HepG2 (cell line): ENCODE results near the gene HEMK1. TPM values are rescaled to one million over a fixed set of nuclear protein-coding genes. Genes with fewer than 3 reads are reported as not detected.

ENCODE experiments used
- DR1 ChIP-seq: sonication (generic); formaldehyde crosslinking; IDR thresholded peaks from 2 replicates; pipeline ENCODE4 v1.8.0; 2021; ENCODE audit warnings: mild to moderate bottlenecking, missing genetic modification reagents, inconsistent platforms
- GABPA ChIP-seq, 2 experiments: IDR thresholded peaks; 2 replicates each; pipeline ENCODE4 v1.6.1; 2011 to 2016; ENCODE audit warnings: low read depth in 2 of 2, low read length in 1 of 2, missing biosample characterization in 1 of 2, missing genetic modification characterization in 1 of 2
- GLI4 ChIP-seq: sonication (generic); formaldehyde crosslinking; IDR thresholded peaks from 2 replicates; pipeline ENCODE4 v1.5.1; 2020; ENCODE audit warnings: missing genetic modification reagents, mild to moderate bottlenecking, moderate library complexity, borderline replicate concordance
- KLF12 ChIP-seq: sonication (generic); formaldehyde crosslinking; IDR thresholded peaks from 2 replicates; pipeline ENCODE4 v1.4.0; 2020; ENCODE audit warnings: missing genetic modification reagents, borderline replicate concordance
- KLF13 ChIP-seq: sonication (generic); formaldehyde crosslinking; IDR thresholded peaks from 2 replicates; pipeline ENCODE4 v1.4.0; 2020; ENCODE audit warnings: mild to moderate bottlenecking, missing genetic modification reagents
- MED1 ChIP-seq: sonication (generic); formaldehyde crosslinking; IDR thresholded peaks from 2 replicates; pipeline ENCODE4 v1.4.0; 2020; ENCODE audit warnings: missing genetic modification reagents
- SKI ChIP-seq: fragments of 450-650 bp; IDR thresholded peaks from one replicate; pipeline ENCODE4 v1.6.1; 2018; ENCODE audit warnings: mild to moderate bottlenecking; ENCODE audit not compliant: partially characterized antibody
- SMAD3 ChIP-seq: sonication (generic); formaldehyde crosslinking; IDR thresholded peaks from 2 replicates; pipeline ENCODE4 v1.4.0; 2020; ENCODE audit warnings: missing genetic modification reagents
- SMARCE1 ChIP-seq: fragments of 450-650 bp; IDR thresholded peaks from 2 replicates; pipeline ENCODE4 v1.6.1; 2017; ENCODE audit warnings: borderline replicate concordance
- SOX13 ChIP-seq, 3 experiments: fragments of 450-650 bp in 1 of 3; sonication (generic) in 1 of 3; formaldehyde crosslinking in 1 of 3; IDR thresholded peaks in 2 of 3; conservative IDR thresholded peaks in 1 of 3; 2 replicates each; pipeline versions ENCODE4 v1.5.0 to v1.6.1; 2016 to 2020; ENCODE audit warnings: antibody characterized with exemption in 1 of 3, mild to moderate bottlenecking in 1 of 3, missing compliant biosample characterization in 1 of 3, missing genetic modification reagents in 1 of 3, moderate library complexity in 1 of 3
- SOX5 ChIP-seq: IDR thresholded peaks from 2 replicates; pipeline ENCODE4 v1.6.1; 2016; ENCODE audit warnings: borderline replicate concordance
- SRY ChIP-seq: sonication (generic); formaldehyde crosslinking; IDR thresholded peaks from 2 replicates; pipeline ENCODE4 v1.8.0; 2022; ENCODE audit warnings: mild to moderate bottlenecking, missing genetic modification reagents
- ZNF232 ChIP-seq: sonication (generic); formaldehyde crosslinking; IDR thresholded peaks from 2 replicates; pipeline ENCODE4 v1.4.0; 2020; ENCODE audit warnings: missing genetic modification reagents, borderline replicate concordance
- ZNF296 ChIP-seq: sonication (generic); formaldehyde crosslinking; conservative IDR thresholded peaks from 2 replicates; pipeline ENCODE4 v1.5.0; 2020; ENCODE audit warnings: mild to moderate bottlenecking, missing genetic modification reagents
- ZNF782 ChIP-seq: sonication (generic); formaldehyde crosslinking; IDR thresholded peaks from 2 replicates; pipeline ENCODE4 v1.4.0; 2020; ENCODE audit warnings: missing genetic modification reagents, mild to moderate bottlenecking, borderline replicate concordance
- polyA plus RNA-seq, 8 experiments: library from polyadenylated mRNA; depleted of rRNA in 3 of 8; stranded (reverse) in 7 of 8; unstranded in 1 of 8; fragments of >200 nt; fragmentation: Illumina TruSeq in 4 of 8; extraction: Trizol in 4 of 8; gene quantifications; 2 replicates each; pipeline versions ENCODE4 v1.2.1 to v1.2.3, GENCODE V29; 2011 to 2016; ENCODE audit warnings: low read depth in 4 of 8, missing spikeins in 1 of 8, mixed read lengths in 1 of 8; ENCODE audit not compliant: insufficient read depth in 1 of 8
- total RNA-seq, 5 experiments: library from RNA; depleted of rRNA; stranded (reverse); fragments of >200 nt; fragmentation: Illumina TruSeq; extraction: Trizol; gene quantifications; 2 replicates each; pipeline ENCODE4 v1.2.3, GENCODE V29; 2016; ENCODE audit warnings: low read depth in 1 of 5
- TF ChIP-seq, protein P1 (sequence below): sonication (generic); formaldehyde crosslinking; IDR thresholded peaks from 2 replicates; pipeline ENCODE4 v1.5.0; 2020; ENCODE audit warnings: mild to moderate bottlenecking, missing genetic modification reagents
- TF ChIP-seq, protein P2 (sequence below): sonication (generic); formaldehyde crosslinking; IDR thresholded peaks from 2 replicates; pipeline ENCODE4 v1.8.1; 2023; ENCODE audit warnings: mild to moderate bottlenecking, missing genetic modification reagents
- TF ChIP-seq, protein P3 (sequence below): sonication (generic); formaldehyde crosslinking; IDR thresholded peaks from 2 replicates; pipeline ENCODE4 v1.8.0; 2022; ENCODE audit warnings: mild to moderate bottlenecking, missing genetic modification reagents, moderate library complexity
- TF ChIP-seq, protein P4 (sequence below): sonication (generic); formaldehyde crosslinking; IDR thresholded peaks from 2 replicates; pipeline ENCODE4 v1.4.0; 2020; ENCODE audit warnings: low read depth, mild to moderate bottlenecking, missing genetic modification reagents
- TF ChIP-seq, protein P5 (sequence below): sonication (generic); formaldehyde crosslinking; IDR thresholded peaks from 2 replicates; pipeline ENCODE4 v1.4.0; 2020; ENCODE audit warnings: mild to moderate bottlenecking, missing genetic modification reagents

Gene HEMK1
- total and polyA plus RNA-seq, 2 of the 13 experiments (the other 11 are each of a cell fraction or from before 2014, with no cell fraction given): 9.8 to 12.6 TPM

DNA sequence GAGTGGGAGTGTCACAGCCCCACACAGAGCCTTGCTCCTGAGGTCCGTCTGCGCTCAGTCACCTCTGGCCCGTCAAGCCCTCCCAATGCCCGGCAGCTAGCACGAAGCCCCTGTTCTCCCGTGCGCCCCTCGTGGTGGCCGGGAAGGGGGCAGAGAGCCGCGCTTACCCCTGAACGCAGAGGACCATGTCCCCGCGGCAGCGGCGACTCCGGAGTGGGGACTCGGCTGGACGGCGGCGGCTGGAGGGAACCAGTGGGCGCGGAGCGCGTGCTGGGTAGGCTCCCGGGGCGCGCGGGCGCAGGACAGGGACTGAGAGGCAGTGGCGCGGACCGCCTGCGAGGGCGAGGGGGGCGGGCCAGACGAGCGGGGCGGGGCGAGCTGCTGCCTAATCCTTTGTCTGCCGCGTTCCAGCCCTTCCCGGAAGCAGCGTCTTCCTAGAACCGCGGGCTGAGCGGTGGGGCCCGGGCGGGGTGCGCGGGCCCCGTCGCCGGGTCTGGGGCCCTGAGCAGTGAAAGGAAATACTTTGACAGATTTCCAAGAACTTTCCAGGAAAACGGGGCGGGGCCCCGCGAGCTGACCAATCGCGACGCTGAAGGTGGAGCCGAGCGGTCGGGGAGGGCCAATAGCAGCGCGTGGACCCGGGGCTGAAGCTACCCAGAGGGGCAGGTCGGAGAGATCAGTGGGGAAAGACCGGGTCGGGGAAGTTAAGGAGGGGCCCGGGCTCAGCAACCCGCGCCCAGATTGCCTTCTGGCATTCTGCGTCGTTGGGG lies 42.3 kb downstream of the HEMK1 start, which contains the start of gene CISH (continued):
- TF ChIP-seq, protein P1, sequence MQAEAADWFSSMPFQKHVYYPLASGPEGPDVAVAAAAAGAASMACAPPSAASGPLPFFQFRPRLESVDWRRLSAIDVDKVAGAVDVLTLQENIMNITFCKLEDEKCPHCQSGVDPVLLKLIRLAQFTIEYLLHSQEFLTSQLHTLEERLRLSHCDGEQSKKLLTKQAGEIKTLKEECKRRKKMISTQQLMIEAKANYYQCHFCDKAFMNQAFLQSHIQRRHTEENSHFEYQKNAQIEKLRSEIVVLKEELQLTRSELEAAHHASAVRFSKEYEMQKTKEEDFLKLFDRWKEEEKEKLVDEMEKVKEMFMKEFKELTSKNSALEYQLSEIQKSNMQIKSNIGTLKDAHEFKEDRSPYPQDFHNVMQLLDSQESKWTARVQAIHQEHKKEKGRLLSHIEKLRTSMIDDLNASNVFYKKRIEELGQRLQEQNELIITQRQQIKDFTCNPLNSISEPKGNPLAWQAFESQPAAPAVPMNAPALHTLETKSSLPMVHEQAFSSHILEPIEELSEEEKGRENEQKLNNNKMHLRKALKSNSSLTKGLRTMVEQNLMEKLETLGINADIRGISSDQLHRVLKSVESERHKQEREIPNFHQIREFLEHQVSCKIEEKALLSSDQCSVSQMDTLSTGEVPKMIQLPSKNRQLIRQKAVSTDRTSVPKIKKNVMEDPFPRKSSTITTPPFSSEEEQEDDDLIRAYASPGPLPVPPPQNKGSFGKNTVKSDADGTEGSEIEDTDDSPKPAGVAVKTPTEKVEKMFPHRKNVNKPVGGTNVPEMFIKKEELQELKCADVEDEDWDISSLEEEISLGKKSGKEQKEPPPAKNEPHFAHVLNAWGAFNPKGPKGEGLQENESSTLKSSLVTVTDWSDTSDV (CRISPR knock-in tag): no peak
- TF ChIP-seq, protein P2, sequence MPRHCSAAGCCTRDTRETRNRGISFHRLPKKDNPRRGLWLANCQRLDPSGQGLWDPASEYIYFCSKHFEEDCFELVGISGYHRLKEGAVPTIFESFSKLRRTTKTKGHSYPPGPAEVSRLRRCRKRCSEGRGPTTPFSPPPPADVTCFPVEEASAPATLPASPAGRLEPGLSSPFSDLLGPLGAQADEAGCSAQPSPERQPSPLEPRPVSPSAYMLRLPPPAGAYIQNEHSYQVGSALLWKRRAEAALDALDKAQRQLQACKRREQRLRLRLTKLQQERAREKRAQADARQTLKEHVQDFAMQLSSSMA (CRISPR knock-in tag): no peak
- TF ChIP-seq SOX13 (IDR thresholded peaks at IDR 0.05) (peak; percentile 45; the same call in 1 of the 2 replicates), SOX13 (CRISPR knock-in tag; conservative IDR thresholded peaks at IDR 0.05 in 1 of 2, IDR thresholded peaks at IDR 0.05 in 1 of 2) (peak in 1 of 2 experiments; percentile 89; a peak in 2 of 4 replicates), SRY (peak; percentile 91), KLF12 (CRISPR knock-in tag) (peak; percentile 31; the same call in 1 of the 2 replicates), SKI (peak; percentile 85), ZNF782 (CRISPR knock-in tag) (peak; percentile 33; the same call in 1 of the 2 replicates), GABPA (IDR thresholded peaks at IDR 0.05; ENCODE audit: low read depth, low read length) (no peak), GABPA (CRISPR knock-in tag; IDR thresholded peaks at IDR 0.05; ENCODE audit: low read depth) (peak; percentile 52), SMARCE1 (no peak), GLI4 (CRISPR knock-in tag) (peak; percentile 84; the same call in 1 of the 2 replicates), SMAD3 (CRISPR knock-in tag) (no peak), ZNF232 (CRISPR knock-in tag) (peak; percentile 75; the same call in 1 of the 2 replicates), SOX5 (peak; percentile 71; the same call in 1 of the 2 replicates), MED1 (CRISPR knock-in tag) (peak; percentile 66), DR1 (CRISPR knock-in tag) (no peak; the same call in 1 of the 2 replicates), ZNF296 (CRISPR knock-in tag) (no peak), KLF13 (CRISPR knock-in tag) (no peak; the same call in 1 of the 2 replicates)
- TF ChIP-seq, protein P3, sequence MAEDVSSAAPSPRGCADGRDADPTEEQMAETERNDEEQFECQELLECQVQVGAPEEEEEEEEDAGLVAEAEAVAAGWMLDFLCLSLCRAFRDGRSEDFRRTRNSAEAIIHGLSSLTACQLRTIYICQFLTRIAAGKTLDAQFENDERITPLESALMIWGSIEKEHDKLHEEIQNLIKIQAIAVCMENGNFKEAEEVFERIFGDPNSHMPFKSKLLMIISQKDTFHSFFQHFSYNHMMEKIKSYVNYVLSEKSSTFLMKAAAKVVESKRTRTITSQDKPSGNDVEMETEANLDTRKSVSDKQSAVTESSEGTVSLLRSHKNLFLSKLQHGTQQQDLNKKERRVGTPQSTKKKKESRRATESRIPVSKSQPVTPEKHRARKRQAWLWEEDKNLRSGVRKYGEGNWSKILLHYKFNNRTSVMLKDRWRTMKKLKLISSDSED (CRISPR knock-in tag): 0 out of 2 replicates have a peak, but pooled peaks have one; percentile 50
- TF ChIP-seq, protein P4, sequence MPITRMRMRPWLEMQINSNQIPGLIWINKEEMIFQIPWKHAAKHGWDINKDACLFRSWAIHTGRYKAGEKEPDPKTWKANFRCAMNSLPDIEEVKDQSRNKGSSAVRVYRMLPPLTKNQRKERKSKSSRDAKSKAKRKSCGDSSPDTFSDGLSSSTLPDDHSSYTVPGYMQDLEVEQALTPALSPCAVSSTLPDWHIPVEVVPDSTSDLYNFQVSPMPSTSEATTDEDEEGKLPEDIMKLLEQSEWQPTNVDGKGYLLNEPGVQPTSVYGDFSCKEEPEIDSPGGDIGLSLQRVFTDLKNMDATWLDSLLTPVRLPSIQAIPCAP (CRISPR knock-in tag): peak; percentile 89; the same call in 1 of the 2 replicates
- TF ChIP-seq, protein P5, sequence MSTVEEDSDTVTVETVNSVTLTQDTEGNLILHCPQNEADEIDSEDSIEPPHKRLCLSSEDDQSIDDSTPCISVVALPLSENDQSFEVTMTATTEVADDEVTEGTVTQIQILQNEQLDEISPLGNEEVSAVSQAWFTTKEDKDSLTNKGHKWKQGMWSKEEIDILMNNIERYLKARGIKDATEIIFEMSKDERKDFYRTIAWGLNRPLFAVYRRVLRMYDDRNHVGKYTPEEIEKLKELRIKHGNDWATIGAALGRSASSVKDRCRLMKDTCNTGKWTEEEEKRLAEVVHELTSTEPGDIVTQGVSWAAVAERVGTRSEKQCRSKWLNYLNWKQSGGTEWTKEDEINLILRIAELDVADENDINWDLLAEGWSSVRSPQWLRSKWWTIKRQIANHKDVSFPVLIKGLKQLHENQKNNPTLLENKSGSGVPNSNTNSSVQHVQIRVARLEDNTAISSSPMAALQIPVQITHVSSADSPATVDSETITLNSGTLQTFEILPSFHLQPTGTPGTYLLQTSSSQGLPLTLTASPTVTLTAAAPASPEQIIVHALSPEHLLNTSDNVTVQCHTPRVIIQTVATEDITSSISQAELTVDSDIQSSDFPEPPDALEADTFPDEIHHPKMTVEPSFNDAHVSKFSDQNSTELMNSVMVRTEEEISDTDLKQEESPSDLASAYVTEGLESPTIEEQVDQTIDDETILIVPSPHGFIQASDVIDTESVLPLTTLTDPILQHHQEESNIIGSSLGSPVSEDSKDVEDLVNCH (CRISPR knock-in tag): no peak
